NCI-H345 (cell line): ENCODE data around the gene NTSR1.
A peak's percentile ranks its signal among the peaks of the same experiment; 100 is the strongest.

ENCODE experiments used
- DNase-seq: peaks from one replicate; lab custom pipeline; 2025; lab: John Stamatoyannopoulos, UW

NTSR1 gene

GRCh38 chr20:62708591-62709536 is at the start of gene NTSR1:
NTSR1 (plus strand) TSS chr20:62708836; CDS start chr20:62709208, 372 bp downstream.
- DNase-seq, result peak; percentile 30

- no peak for DNase-seq
Measured at GRCh38 chr20:62659488-62660239, 49.0 kb upstream of the NTSR1 start.

GRCh38 chr20:62660240-62660615 is 48.4 kb upstream of the NTSR1 start:
- DNase-seq, result no peak

- no peak for DNase-seq
Measured at GRCh38 chr20:62660768-62661167, 47.9 kb upstream of the NTSR1 start.

- DNase-seq, result no peak
Measured at GRCh38 chr20:62661647-62662046, 47.0 kb upstream of the NTSR1 start.

GRCh38 chr20:62662422-62662821 is 46.2 kb upstream of the NTSR1 start:
- no peak for DNase-seq

GRCh38 chr20:62663145-62664018 is 45.3 kb upstream of the NTSR1 start:
- DNase-seq, result no peak

GRCh38 chr20:62664019-62664971 is 44.3 kb upstream of the NTSR1 start:
- no peak for DNase-seq

- DNase-seq, result no peak
Measured at GRCh38 chr20:62665153-62665754, 43.4 kb upstream of the NTSR1 start.

- DNase-seq, result peak; percentile 93
Measured at GRCh38 chr20:62665826-62666735, 42.6 kb upstream of the NTSR1 start.

GRCh38 chr20:62666736-62667529 is 41.7 kb upstream of the NTSR1 start:
- peak; percentile 66 for DNase-seq

- no peak for DNase-seq
Measured at GRCh38 chr20:62667530-62668440, 40.9 kb upstream of the NTSR1 start.

GRCh38 chr20:62668441-62669027 is 40.1 kb upstream of the NTSR1 start:
- peak; percentile 69 for DNase-seq

- no peak for DNase-seq
Measured at GRCh38 chr20:62669249-62669648, 39.4 kb upstream of the NTSR1 start.

- no peak for DNase-seq
Measured at GRCh38 chr20:62670156-62670555, 38.5 kb upstream of the NTSR1 start.

GRCh38 chr20:62670998-62671397 is 37.6 kb upstream of the NTSR1 start:
- no peak for DNase-seq

GRCh38 chr20:62671765-62672164 is 36.9 kb upstream of the NTSR1 start:
- no peak for DNase-seq
